HG03196 (cell line): Measurements from ENCODE around the gene FGD5.

Experiments
- ATAC-seq: cut with Tn5 transposase; IDR thresholded peaks from one replicate; pipeline ENCODE4 v1.9.1; 2021; ENCODE audit not compliant: unreplicated experiment

Gene FGD5

DNA sequence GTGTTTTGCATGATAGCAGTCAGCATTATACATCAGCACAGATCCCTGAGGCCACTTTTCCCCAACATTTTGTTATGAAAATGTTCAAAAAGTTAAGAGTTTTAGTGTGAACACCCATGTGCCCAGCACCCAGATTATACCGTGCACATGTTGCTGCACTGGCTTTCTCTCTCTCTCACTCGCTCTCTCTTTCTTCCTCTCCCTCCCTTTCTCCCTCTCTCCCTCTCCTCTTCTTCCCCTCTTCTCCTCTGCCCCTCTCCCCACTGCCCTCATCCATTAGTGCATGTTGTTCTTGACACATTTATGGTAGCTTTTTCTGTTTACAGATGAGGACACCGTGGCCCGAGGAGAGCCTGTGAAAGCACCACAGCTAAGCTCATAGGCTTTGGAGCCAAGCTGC lies 7.3 kb downstream of the FGD5 start:
- no peak for ATAC-seq

DNA sequence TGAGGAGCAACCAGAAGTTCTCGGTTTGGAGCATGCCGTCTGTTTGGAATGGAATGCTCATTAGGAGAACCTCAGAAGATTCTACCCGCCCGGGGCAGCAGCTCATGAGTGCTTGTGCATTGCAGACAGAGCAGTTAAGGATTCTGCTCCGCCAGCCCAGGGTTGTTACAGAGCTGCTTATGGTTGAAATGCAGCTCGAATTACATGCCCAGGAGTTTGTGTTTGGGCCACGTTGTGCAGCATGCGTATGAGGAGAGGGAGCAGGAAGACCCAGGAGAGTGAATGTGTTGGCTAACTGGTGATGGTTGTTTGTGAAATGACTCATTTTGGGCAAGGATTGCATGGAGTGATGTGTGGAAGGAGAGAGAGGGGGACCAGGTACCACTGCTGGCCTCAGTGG lies 9.0 kb downstream of the FGD5 start:
- no peak for ATAC-seq

- ATAC-seq = no peak
These were observed 11.0 kb downstream of the FGD5 start for GRCh38 chr3:14829811-14830210.

DNA sequence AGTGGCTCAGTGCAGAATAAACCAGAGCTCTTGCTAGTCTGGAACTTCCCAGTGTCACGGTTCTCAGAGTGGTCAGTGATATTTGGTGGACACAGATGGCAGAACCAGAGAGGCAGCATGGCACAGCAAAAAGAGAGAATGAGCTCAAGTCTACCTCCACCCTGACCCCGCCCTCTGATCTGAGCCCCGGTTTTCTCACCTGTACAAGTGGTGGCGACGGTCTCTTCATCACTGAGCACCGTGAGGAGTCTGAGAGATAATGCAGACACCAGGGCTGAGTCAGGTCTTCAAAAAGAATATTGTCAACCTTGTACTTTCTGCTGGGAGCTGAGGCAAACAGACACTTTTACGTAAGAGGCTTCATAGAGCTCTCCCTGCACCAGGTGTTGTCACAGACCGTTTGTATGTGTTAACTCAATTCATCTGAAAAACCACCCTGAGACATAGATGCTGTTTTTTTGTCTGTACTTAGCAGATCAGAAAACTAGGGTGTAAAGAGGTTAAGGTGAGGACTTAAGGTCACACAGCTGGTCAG lies 13.2 kb downstream of the FGD5 start:
- ATAC-seq = no peak

GRCh38 chr3:14832975-14833722 lies 14.4 kb downstream of the FGD5 start:
- no peak for ATAC-seq

- no peak for ATAC-seq
These were observed 15.4 kb downstream of the FGD5 start for GRCh38 chr3:14834121-14834520.

- no peak for ATAC-seq
These were observed 16.2 kb downstream of the FGD5 start for GRCh38 chr3:14834807-14835466.

DNA sequence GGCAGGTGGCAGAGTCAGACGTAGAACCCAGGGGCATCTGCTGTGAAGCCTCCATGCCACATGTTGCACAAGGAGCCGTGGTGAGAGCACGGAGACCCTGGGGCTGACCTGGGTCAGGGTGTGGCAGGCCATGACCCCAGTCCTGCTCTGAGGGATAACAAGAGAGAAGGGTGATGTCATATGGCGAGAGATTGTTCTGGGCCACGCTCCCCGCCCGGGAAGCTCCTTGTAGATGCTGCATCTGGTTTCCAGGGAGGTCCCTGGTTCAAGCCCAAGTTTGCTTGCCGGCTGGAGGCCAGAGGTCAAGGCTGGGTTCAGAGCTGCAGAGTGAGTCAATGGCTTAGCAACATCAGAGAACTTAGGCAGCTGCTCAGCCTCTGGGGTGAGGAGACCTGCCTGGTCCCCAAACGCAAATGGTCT lies 17.3 kb downstream of the FGD5 start:
- ATAC-seq = no peak

DNA sequence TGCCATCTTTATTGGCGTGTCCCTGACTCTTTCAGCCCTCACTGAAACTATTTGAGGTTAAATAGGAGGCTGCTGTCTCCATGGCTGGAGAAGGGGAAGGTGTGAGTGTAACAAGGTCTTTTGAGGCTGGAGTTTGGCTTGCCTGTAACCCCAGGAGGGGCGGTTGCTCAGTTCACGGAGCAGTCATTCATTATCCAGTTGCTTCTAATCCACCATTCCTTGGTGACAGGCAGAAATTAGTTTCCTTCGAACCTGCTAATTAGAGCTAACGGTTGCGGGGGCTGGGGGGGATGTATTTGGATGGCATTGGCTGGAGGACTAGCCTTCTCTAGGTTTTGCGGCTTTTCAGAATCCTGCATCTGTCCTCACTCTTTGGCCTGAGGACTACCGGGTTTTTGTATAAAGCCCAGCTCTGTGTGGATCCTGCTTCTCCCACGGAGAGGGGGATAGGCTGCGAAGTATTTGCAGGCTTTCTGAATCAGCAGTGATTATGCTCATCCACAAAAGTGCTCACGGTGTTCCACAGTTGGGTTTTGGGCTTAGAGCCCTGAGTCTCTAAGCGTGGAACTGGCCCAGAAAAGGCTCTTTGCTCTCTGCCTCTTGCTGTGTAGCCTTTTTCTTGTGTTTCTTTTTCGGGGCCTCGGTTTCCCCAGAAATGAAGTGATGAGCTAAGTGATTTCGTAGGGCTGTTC lies 18.6 kb downstream of the FGD5 start:
- no peak for ATAC-seq

DNA sequence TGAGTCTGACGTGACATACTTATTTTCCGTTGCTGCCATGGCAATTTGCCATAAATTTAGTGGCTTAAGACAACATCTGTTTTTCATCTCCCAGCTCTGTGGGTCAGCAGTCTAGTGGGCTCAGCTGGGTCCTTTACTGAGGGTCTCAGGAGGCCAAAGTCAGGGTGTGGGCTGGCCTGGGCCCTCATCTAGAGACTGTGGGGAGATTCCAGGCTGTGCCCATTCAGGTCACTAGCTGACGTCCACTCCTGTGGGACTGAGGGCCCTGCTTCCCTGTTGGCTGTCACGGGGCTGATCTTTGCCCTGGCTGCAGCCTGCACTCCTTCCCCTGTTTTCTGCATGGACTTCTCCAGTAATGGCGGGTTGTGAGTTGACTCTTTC lies 19.1 kb downstream of the FGD5 start:
- ATAC-seq = no peak

DNA sequence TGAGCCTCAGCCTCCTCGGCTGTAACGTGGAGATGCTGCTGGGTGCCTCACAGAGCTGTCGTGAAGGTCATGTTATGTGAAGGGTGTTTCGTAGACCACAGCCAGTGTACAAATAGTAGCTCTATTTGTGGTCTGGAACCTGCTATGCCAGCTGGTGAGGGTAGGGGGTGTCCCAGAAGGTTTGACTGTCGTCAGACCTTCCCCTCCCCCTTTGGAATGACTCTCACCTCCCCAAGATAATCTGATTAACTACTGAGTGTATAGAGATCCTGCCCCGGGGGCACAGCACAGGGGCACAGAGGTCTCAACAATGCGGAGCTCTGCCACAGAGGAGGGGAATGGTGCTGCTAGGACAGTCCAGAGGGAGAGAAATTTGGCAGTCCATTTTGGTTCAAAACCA lies 20.5 kb downstream of the FGD5 start:
- ATAC-seq = no peak

DNA sequence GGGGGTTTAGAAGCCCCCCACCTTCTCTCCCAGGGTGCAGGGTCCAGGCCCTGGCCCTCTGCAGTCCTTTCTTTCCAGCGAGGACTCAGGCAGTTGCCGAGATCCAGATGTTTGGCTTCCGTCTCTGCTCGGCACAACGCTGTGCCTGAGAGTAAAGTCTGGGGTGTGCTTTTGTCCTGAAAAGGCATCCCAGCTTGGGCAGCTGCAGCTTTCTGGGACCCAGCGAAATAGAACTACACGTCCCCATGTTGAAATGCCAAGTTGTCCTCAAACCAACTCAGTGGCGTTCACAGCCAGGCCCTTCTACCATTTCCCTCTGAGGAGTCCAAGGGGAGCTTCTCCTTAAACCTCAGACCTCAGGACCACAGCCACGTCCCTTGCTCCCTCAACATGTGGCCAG lies 23.1 kb downstream of the FGD5 start:
- ATAC-seq = no peak

GRCh38 chr3:14842277-14842676 lies 23.5 kb downstream of the FGD5 start:
- ATAC-seq = no peak

GRCh38 chr3:14843321-14843720 lies 24.6 kb downstream of the FGD5 start:
- ATAC-seq = no peak

- no peak for ATAC-seq
These were observed 25.8 kb downstream of the FGD5 start for GRCh38 chr3:14844386-14845170.

- ATAC-seq = no peak
These were observed 26.4 kb downstream of the FGD5 start for GRCh38 chr3:14845180-14845579.

DNA sequence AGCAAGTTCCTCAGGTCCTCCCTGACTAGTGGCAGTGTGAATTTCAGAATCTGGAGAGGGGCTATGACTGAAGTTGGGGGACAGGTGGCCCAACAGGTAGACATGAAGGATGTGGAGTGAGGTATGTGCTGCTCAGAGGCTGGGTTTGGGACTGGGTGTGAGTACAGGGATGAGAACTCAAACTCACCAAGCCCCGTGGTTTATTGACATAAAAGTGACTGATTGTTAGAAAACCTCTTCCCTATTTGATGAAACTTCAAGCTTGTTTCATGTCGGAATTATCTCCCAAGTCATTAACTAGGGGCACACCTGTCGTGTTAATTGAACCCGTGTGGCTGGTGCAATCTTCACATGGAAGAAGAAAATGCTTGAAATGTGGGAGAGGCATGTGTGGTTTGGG lies 27.1 kb downstream of the FGD5 start:
- ATAC-seq = no peak

DNA sequence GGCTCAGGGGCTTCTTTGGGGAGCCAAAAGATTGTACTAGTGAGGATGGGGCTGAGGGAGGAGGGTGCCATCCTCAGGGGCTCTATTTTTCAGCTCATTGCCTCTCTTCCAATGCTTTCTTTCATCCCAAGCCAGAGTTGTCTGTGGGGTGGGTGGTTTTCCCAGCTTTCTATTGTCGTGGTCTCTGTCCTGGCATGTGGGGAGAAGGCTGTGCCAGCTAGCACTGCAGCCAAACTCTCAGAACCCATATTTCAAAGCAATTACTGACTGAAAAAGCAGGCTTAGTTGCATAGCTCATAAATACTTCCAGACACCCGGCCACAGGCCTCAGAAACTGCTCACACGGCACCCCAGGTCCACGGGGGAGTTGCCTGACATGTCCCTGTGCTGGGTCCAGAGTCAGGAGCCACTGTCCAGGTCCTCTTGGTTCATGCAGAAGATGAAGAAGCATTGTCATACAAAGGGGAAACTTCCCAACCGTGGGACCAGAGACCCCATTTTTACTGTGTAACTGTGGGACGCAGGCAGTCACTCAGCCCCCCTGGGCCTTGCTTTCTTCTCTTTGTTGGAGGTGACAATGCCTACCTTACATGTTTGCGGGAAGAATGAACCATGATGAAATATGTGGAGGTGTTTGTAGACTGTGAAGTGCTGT lies 27.6 kb downstream of the FGD5 start:
- no peak for ATAC-seq

- peak; percentile 60 for ATAC-seq
These were observed 29.1 kb downstream of the FGD5 start for GRCh38 chr3:14847613-14848541.

GRCh38 chr3:14848906-14849305 lies 30.1 kb downstream of the FGD5 start:
- ATAC-seq = no peak
